H9 (cell line): Measurements from ENCODE around the gene PTP4A2. TPM values are rescaled to one million over a fixed set of nuclear protein-coding genes. Genes with fewer than 3 reads are reported as not detected.

Experiments used
- DNase-seq: peaks from one replicate; pipeline ENCODE4 v3.0.0-alpha.2; 2017
- H2AFZ ChIP-seq: one replicate; pipeline ENCODE4 v1.6.1; 2013; ENCODE audit warnings: mild to moderate bottlenecking, low read length, control low read depth, moderate library complexity
- H2AK5ac ChIP-seq: 2 replicates; pipeline ENCODE4 v1.6.1; 2013; ENCODE audit warnings: low read length, control low read depth, mixed read lengths; ENCODE audit not compliant: insufficient read length
- H2BK120ac ChIP-seq: one replicate; pipeline ENCODE4 v1.6.1; 2013; ENCODE audit warnings: low read depth, mild to moderate bottlenecking, low read length, control low read depth, inconsistent platforms; ENCODE audit not compliant: poor library complexity, severe bottlenecking
- H2BK12ac ChIP-seq: 2 replicates; pipeline ENCODE4 v1.6.1; 2013; ENCODE audit warnings: low read length, control low read depth, mixed read lengths, low read depth; ENCODE audit not compliant: insufficient read length
- H2BK15ac ChIP-seq: 2 replicates; pipeline ENCODE4 v1.6.1; 2013; ENCODE audit warnings: low read depth, low read length, control low read depth
- H2BK20ac ChIP-seq: one replicate; pipeline ENCODE4 v1.6.1; 2013; ENCODE audit warnings: low read depth, mild to moderate bottlenecking, low read length, control low read depth, inconsistent platforms; ENCODE audit not compliant: poor library complexity, severe bottlenecking
- H2BK5ac ChIP-seq: 2 replicates; pipeline ENCODE4 v1.6.1; 2013; ENCODE audit warnings: low read length, control low read depth, mixed read lengths; ENCODE audit not compliant: insufficient read length
- H3K14ac ChIP-seq: 2 replicates; pipeline ENCODE4 v1.6.1; 2013; ENCODE audit warnings: low read length, control low read depth; ENCODE audit not compliant: insufficient read depth
- H3K18ac ChIP-seq: 2 replicates; pipeline ENCODE4 v1.6.1; 2013; ENCODE audit warnings: low read depth, mild to moderate bottlenecking, mixed read lengths, low read length, control low read depth; ENCODE audit not compliant: insufficient read length
- H3K23ac ChIP-seq: 2 replicates; pipeline ENCODE4 v1.6.1; 2013; ENCODE audit warnings: low read length, control low read depth, mixed read lengths, low read depth; ENCODE audit not compliant: insufficient read length
- H3K23me2 ChIP-seq: 2 replicates; pipeline ENCODE4 v1.6.1; 2013; ENCODE audit warnings: low read depth, mild to moderate bottlenecking, mixed read lengths, low read length, control low read depth; ENCODE audit not compliant: insufficient read length, poor library complexity, severe bottlenecking
- H3K27ac ChIP-seq: 2 replicates; pipeline ENCODE4 v1.5.1; 2013; ENCODE audit warnings: low read length, control low read depth, mixed read lengths, low read depth; ENCODE audit not compliant: insufficient read length
- H3K27me3 ChIP-seq: 2 replicates; pipeline ENCODE4 v1.6.1; 2013; ENCODE audit warnings: low read length, control low read depth, inconsistent platforms; ENCODE audit not compliant: insufficient read depth
- H3K4ac ChIP-seq: 2 replicates; pipeline ENCODE4 v1.6.1; 2013; ENCODE audit warnings: low read depth, mild to moderate bottlenecking, control low read depth, inconsistent platforms, low read length, moderate library complexity
- H3K4me1 ChIP-seq: 2 replicates; pipeline ENCODE4 v1.6.1; 2013; ENCODE audit warnings: low read length, control low read depth, inconsistent platforms; ENCODE audit not compliant: insufficient read depth
- H3K4me2 ChIP-seq: 2 replicates; pipeline ENCODE4 v1.6.1; 2013; ENCODE audit warnings: low read length, control low read depth, mixed read lengths; ENCODE audit not compliant: insufficient read length, insufficient read depth
- H3K56ac ChIP-seq: 2 replicates; pipeline ENCODE4 v1.6.1; 2013; ENCODE audit warnings: low read depth, mild to moderate bottlenecking, mixed read lengths, low read length, control low read depth; ENCODE audit not compliant: insufficient read length
- H3K79me1 ChIP-seq: 2 replicates; pipeline ENCODE4 v1.6.1; 2013; ENCODE audit warnings: low read depth, mild to moderate bottlenecking, moderate library complexity, low read length, control low read depth, inconsistent platforms; ENCODE audit not compliant: insufficient read depth, poor library complexity, severe bottlenecking
- H3K79me2 ChIP-seq: 2 replicates; pipeline ENCODE4 v1.6.1; 2013; ENCODE audit warnings: low read length, control low read depth, inconsistent platforms; ENCODE audit not compliant: insufficient read depth
- H3K9ac ChIP-seq: 2 replicates; pipeline ENCODE4 v1.6.1; 2013; ENCODE audit warnings: low read length, control low read depth, mixed read lengths; ENCODE audit not compliant: insufficient read length; ENCODE audit errors: extremely low read depth
- H3K9me3 ChIP-seq: one replicate; pipeline ENCODE4 v1.6.1; 2013; ENCODE audit warnings: low read depth, low read length, inconsistent platforms; ENCODE audit not compliant: control insufficient read depth
- H3T11ph ChIP-seq: one replicate; pipeline ENCODE4 v1.6.1; 2013; ENCODE audit warnings: mild to moderate bottlenecking, low read length, control low read depth, inconsistent platforms
- H4K20me1 ChIP-seq: one replicate; pipeline ENCODE4 v1.6.1; 2013; ENCODE audit not compliant: control insufficient read depth, insufficient read length, insufficient read depth
- H4K5ac ChIP-seq: 2 replicates; pipeline ENCODE4 v1.6.1; 2013; ENCODE audit warnings: low read depth, mild to moderate bottlenecking, mixed read lengths, low read length, control low read depth; ENCODE audit not compliant: insufficient read length
- H4K8ac ChIP-seq: replicated peaks from 2 replicates; pipeline ENCODE4 v1.6.1; 2013; ENCODE audit warnings: low read length, control low read depth, mixed read lengths, low read depth; ENCODE audit not compliant: insufficient read length
- H4K91ac ChIP-seq: 2 replicates; pipeline ENCODE4 v1.6.1; 2013; ENCODE audit warnings: low read depth, mild to moderate bottlenecking, moderate library complexity, mixed read lengths, low read length, control low read depth; ENCODE audit not compliant: insufficient read length
- H3K27ac Mint-ChIP-seq, 3 experiments: 2 replicates in 2 of 3; 3 replicates in 1 of 3; pipeline ENCODE4 v1.8.0; 2020 to 2021; ENCODE audit warnings: mixed read lengths in 3 of 3, mild to moderate bottlenecking in 1 of 3, moderate library complexity in 1 of 3
- H3K27me3 Mint-ChIP-seq: 2 replicates; pipeline ENCODE4 v1.8.0; 2021; ENCODE audit warnings: low read depth, mild to moderate bottlenecking, moderate library complexity, mixed read lengths
- H3K36me3 Mint-ChIP-seq, 3 experiments: 2 replicates in 2 of 3; 3 replicates in 1 of 3; pipeline ENCODE4 v1.8.0; 2020 to 2021; ENCODE audit warnings: low read depth in 3 of 3, mixed read lengths in 3 of 3; ENCODE audit not compliant: insufficient read depth in 1 of 3
- H3K4me1 Mint-ChIP-seq, 2 experiments: 2 replicates each; pipeline ENCODE4 v1.8.0; 2020; ENCODE audit warnings: mixed read lengths in 2 of 2
- H3K4me3 Mint-ChIP-seq, 2 experiments: 2 replicates in 1 of 2; 3 replicates in 1 of 2; pipeline ENCODE4 v1.8.0; 2020 to 2021; ENCODE audit warnings: mild to moderate bottlenecking in 2 of 2, mixed read lengths in 2 of 2, moderate library complexity in 1 of 2
- H3K9me3 Mint-ChIP-seq, 2 experiments: 2 replicates in 1 of 2; 3 replicates in 1 of 2; pipeline ENCODE4 v1.8.0; 2020; ENCODE audit warnings: mild to moderate bottlenecking in 2 of 2, mixed read lengths in 2 of 2, moderate library complexity in 1 of 2
- WGBS: extraction: QIAGEN DNeasy Blood & Tissue Kit; methylation state at CpG from one replicate; pipeline ENCODE4 v1.1.7; 2013; ENCODE audit warnings: missing lambda C conversion rate, low lambda C conversion rate, mixed read lengths; ENCODE audit not compliant: insufficient read length; ENCODE audit errors: extremely low coverage; 5-methylcytosine and 5-hydroxymethylcytosine counted together
- total RNA-seq: library from RNA; stranded (reverse); gene quantifications from 2 replicates; pipeline ENCODE4 v1.2.1, GENCODE V29; 2021
- TF ChIP-seq, protein P1 (sequence below): fragments of 200-600 bp; sonication (generic); conservative IDR thresholded peaks from 3 replicates; pipeline ENCODE4 v1.8.0; 2021; ENCODE audit warnings: antibody characterized with exemption, mild to moderate bottlenecking

PTP4A2 gene
- total RNA-seq, 1 experiment from 2014 or later, result 192 TPM

- no peak overlapping the region for H2BK120ac ChIP-seq
- H3K14ac ChIP-seq, result no peak overlapping the region
- H3K9me3 ChIP-seq, result no peaks in the 10 kb centered on the region
- no peaks in the 10 kb centered on the region for H3K23me2 ChIP-seq
- H2BK15ac ChIP-seq, result no peak overlapping the region
- no peak overlapping the region for H3K18ac ChIP-seq
- TF ChIP-seq, protein P1, sequence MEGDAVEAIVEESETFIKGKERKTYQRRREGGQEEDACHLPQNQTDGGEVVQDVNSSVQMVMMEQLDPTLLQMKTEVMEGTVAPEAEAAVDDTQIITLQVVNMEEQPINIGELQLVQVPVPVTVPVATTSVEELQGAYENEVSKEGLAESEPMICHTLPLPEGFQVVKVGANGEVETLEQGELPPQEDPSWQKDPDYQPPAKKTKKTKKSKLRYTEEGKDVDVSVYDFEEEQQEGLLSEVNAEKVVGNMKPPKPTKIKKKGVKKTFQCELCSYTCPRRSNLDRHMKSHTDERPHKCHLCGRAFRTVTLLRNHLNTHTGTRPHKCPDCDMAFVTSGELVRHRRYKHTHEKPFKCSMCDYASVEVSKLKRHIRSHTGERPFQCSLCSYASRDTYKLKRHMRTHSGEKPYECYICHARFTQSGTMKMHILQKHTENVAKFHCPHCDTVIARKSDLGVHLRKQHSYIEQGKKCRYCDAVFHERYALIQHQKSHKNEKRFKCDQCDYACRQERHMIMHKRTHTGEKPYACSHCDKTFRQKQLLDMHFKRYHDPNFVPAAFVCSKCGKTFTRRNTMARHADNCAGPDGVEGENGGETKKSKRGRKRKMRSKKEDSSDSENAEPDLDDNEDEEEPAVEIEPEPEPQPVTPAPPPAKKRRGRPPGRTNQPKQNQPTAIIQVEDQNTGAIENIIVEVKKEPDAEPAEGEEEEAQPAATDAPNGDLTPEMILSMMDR, result no peak
- no peak overlapping the region for H3K56ac ChIP-seq
- H2BK20ac ChIP-seq, result no peak overlapping the region
- no peaks in the 10 kb centered on the region for H3K79me1 ChIP-seq
- no peak overlapping the region for H4K5ac ChIP-seq
- Mint-ChIP-seq H3K36me3 (no peaks in the 10 kb centered on the region), H3K27me3 (no peaks in the 10 kb centered on the region), H3K4me3 (no peak overlapping the region), H3K9me3 (no peaks in the 10 kb centered on the region), H3K27ac (peak overlapping the region; percentile 1 to 85 (median 66); a peak in 2 of 7 replicates), H3K4me1 (peaks cover 33 to 43% of the 10 kb centered on the region in 2 experiments)
- DNase-seq, result no peak
- no CpG with 5 or more reads among the region's 2 CpGs for WGBS
- no peak overlapping the region for H3K27ac ChIP-seq
- H2AK5ac ChIP-seq, result no peak overlapping the region
- no peaks in the 10 kb centered on the region for H4K20me1 ChIP-seq
- H2BK5ac ChIP-seq, result no peak overlapping the region
- H3K23ac ChIP-seq, result no peak overlapping the region
- peaks cover 4% of the 10 kb centered on the region; the same call in 1 of the 2 replicates for H3K4me1 ChIP-seq
- no peak overlapping the region for H3T11ph ChIP-seq
- no peaks in the 10 kb centered on the region for H3K27me3 ChIP-seq
- H3K9ac ChIP-seq, result no peak overlapping the region
- H2AFZ ChIP-seq, result no peak overlapping the region
- no peak overlapping the region for H3K4me2 ChIP-seq
- H2BK12ac ChIP-seq, result no peak overlapping the region
- no peak overlapping the region for H4K8ac ChIP-seq
- no peaks in the 10 kb centered on the region for H3K79me2 ChIP-seq
- no peak overlapping the region for H4K91ac ChIP-seq
- H3K4ac ChIP-seq, result no peak overlapping the region
Observed at GRCh38 chr1:31952825-31953220, 14.7 kb upstream of the PTP4A2 start.
